RPMI8226 (cell line): Measurements from ENCODE around the gene GATD1.
A peak's percentile ranks its signal among the peaks of the same experiment; 100 is the strongest.
"Not testable (repeated sequence)": the region's sequence is repeated elsewhere in the genome, so short reads cannot be mapped to it uniquely, and the experiment has no call there.

ENCODE experiments used
- DNase-seq: peaks from one replicate; pipeline ENCODE4 v3.0.0-alpha.2; 2015

Gene GATD1

DNA sequence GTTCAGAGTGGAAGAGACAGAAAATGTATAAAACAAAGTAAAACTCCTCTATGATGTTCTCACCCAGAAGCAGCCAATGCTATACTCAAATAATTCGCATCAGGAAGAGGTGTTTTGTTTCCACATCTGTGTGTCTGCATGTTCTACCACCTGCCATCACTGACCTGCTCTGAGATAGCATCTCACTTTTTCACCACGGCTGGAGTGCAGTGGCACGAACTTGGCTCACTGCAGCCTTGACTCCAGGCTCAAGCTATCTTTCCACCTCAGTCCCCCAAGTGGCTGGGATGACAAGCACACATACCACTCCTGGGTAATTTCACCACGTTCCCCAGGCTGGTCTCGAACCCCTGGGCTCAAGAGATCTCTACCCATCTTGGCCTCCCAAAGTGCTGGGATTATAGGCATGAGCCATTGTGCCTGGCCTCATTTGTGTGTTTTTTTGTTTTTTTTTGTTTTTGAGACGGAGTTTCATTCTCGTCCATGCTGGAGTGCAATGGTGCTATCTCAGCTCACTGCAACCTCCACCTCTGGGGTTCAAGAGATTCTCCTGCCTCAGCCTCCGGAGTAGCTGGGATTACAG lies 15.7 kb downstream of the GATD1 start:
- no peak for DNase-seq

DNA sequence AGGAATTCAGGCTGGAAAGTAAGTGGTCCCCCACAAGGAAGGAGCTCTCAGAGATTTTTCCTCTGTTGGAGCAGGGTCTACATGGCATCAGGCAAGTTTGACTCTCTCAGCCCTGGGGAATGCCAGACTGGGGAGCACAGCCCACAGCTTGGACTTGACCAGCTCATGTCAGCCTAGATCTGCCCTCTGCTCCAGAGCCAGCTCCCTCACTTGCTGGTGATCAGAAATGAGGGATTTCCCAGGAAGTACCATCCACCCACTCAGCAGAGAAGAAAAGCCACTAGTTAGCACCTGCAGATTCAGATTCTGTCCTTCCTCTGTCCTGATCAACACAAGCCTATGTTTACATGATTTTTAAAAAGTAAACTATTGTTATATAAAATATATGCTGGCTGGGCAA lies 17.1 kb downstream of the GATD1 start:
- DNase-seq = no peak

DNA sequence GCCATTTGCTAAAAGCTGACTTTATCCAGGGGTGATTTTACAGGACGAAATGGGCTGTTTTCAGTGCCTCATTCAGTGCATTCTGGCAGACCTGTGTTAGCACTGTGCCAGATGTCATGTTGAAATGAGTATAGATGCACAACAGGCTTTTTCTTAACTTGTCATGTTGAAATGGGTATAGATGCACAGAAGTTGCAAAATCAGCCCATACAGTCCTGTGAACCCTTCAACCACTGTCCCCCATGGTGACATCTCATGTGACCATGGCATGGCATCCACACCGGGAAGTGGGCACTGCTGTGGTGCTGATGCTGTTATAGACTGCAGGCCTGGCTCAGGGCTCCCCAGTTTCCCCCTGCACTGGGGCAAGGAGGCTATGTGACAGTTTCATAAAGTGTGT lies 27.6 kb downstream of the GATD1 start:
- DNase-seq = no peak

DNA sequence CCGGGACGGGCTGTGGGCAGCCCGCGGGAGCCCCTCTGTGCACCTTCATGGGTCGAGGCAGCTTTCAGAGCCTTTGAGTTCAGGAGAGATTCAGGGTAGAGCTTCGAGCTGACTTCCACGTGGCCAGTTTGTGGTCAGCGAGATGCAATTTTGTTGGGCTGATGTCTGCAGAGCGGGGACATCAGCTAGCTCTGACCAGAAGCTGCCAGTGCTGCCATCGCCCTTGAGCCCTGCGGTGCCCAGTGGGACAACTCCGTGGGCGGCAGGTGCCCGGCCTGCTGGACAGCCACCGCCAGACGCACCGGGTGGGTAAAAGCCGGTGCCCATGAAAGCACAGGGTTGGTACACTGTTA lies 29.3 kb downstream of the GATD1 start:
- peak; percentile 29 for DNase-seq

DNA sequence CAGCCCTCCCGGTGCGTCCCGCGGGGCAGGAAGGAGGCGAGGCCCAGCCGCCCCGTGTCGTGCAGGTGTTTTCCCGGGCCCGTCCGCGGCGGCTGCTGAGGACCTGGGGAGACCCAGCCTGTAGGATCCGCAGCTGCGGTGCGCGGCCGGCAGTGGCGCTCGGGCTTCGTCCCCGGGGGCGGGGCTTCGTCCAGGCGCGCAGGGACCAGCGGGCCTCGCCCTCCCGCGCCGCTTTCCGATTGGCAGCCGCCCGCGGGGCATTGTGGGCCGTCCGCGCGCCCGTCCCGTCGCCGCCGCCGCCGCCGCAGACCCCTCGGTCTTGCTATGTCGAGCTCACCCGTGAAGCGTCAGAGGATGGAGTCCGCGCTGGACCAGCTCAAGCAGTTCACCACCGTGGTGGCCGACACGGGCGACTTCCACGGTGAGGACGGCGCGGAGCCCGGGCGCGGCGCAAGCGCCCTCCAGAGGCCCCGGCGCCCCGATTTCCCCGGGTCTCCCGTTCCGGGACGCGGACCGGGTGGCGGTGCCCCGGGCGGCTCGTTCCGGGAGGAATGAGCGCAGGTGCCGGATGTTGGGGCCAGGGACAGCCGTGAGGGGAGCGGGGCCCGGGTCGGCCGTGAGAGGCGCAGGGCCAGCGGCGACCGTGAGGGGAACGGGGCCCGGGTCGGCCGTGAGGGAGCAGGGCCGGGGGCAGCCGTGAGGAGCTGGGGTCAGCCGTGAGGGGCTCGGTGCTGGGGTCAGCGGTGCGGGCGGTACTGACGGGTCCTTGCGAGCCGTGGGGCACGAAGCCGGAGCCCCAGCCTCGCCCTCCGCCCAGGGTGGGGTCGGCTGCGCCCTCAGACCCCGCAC lies 29.9 kb downstream of the GATD1 start, which contains the start of gene TALDO1:
Gene TALDO1 (plus strand): TSS at position 307 of the 849 bp plus-strand sequence. CDS start 18 bp downstream, at position 325.
- peak; percentile 91 for DNase-seq

DNA sequence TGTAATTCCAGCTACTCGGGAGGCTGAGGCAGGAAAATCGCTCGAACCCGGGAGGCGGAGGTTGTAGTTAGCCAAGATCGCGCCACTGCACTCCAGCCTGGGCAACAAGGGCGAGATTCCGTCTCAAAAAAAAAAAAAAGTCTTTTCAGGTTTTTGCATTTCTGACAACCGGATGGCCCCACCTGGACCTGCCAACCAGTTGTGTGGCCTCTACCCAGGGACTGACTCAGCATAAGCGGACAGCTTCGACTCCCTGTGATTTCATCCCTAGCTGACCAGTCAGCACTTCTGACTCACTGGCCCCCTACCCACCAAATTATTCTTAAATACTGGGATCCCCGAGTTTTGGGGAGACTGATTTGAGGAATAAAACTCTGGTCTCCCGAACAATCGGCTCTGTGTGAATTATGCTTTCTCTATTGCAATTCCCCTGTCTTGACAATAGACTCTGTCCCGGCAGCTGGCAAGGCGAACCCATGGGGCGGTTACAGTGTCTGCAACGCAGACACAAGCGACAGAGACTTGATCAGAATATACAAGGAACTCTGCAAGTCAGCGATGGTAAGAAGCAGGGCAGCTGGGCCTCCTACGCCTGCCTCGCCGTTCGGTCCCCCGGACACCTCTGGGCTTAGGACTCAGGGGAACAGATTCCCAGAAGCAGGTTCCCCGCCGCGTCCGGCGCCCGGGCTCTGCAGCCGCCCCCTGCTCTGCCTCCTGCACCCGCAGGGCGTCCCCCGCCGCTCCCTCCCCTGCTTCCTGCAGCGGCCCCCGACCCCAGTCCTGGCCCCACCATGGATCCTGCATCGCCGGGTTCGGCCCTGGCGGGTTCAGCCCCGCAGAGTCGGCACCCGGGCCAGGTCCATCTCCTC lies 30.8 kb downstream of the GATD1 start:
- peak; percentile 87 for DNase-seq

DNA sequence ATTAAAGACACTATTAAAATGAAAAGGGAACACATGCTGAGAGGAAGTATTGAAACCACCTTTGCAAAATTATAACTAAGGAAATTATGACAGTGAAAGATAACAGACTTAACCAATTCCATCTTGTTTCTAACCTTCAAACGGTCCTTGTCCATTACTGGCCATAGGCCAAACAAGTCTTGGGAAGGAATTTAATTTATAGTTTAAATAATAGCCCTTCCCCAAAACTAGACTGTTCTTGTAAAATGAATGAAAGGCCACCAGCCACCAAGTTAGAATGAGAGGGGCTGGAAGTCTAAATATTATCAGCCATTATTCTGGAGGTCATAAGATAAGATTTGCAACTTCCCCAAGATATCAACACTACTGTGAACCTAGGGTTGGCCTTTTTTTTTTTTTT lies 31.9 kb downstream of the GATD1 start:
- no peak for DNase-seq

DNA sequence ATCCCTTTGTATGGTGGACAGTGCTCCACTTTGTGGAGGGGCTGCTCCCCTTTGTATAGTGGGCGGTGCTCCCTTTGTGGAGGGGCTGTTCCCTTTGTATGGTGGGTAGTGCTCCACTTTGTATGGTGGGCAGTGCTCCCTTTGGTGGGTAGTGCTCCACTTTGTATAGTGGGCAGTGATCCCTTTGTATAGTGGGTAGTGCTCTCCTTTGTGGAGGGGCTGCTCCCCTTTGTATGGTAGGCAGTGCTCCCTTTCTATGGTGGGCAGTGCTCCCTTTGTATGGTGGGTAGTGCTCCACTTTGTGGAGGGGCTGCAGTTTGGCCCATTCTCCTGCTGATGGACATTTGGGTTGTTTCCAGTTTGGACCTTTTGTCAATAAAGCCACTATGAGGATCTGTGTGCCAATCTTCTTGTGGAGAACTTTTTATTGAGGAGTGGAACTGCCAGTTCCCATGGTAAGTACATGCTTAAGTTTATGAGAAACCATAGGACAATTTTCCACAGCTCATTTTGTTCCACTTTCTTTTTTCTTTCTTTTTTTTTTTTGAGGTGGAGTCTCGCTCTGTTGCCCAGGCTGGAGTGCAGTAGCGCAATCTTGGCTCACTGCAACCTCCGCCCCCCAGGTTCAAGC lies 34.6 kb downstream of the GATD1 start:
- no peak for DNase-seq

DNA sequence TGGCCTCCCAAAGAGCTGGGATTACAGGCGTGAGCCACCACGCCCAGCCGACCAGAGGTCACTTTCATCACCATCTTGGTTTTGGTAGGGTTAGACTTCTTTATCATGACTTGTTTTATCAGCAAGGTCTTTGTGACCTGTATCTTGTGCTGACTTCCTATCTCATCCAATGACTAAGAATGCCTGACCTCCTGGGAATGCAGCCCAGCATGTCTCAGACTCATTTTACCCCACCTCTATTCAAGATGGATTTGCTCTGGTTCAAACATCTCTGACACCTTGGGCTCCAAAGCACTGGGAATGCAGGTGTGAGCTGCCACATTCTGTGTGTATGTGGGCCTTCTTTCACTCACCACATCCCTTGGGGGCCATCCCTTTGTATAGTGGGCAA lies 35.1 kb downstream of the GATD1 start:
- no peak for DNase-seq

DNA sequence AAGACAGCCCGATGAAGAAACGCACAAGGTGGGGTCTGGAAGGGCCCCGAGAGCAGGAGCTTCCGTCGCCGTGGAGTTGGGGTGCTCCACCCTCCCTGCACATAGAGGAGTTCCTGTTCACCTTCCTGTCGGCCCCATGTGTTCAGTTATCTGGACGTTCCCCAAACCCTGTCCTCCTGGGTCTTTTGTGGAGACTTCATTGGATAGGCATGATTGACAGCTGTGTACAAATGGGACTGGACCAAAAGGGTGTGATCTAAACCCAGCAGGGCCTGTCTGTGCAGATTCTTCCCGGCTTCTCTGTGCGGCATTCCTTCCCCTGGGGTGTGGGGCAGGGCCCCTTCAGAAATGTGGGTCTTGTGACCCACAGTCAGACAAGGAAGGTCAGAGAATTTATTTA lies 39.4 kb downstream of the GATD1 start:
- DNase-seq = not testable (repeated sequence)

DNA sequence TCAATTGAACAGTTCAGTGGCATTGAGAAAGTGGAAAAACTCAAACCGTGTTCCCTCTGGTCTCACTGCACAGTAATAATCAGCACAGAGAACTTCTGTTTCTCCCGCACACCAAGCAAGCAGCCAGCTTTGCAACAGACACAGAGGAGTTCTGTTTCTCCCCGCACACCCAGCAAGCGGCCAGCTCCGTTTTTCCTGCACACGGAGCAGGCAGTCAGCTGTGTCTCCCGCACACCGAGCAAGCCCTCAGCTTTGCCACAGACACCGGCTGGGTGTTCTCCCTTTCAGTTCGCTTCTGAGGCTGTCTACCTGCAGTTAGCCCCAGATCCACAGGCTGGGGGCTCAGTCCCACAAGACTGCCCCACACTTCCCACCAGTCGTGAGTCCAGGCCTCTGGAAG lies 39.9 kb downstream of the GATD1 start:
- DNase-seq = peak; percentile 11

DNA sequence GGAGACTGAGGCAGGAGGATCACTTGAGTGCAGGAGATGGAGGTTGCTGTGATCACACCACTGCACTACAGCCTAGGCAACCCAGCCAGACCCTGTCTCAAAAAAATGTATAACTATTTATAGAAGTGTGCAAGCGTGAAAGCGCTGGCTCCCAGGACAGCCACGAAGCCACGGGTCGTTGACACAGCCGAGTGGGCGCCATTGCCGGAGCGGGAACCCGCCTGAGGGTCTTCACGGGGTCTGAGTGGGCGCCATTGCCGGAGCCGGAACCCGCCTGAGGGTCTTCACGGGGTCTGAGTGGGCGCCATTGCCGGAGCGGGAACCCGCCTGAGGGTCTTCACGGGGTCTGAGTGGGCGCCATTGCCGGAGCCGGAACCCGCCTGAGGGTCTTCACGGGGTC lies 42.7 kb downstream of the GATD1 start:
- not testable (repeated sequence) for DNase-seq

DNA sequence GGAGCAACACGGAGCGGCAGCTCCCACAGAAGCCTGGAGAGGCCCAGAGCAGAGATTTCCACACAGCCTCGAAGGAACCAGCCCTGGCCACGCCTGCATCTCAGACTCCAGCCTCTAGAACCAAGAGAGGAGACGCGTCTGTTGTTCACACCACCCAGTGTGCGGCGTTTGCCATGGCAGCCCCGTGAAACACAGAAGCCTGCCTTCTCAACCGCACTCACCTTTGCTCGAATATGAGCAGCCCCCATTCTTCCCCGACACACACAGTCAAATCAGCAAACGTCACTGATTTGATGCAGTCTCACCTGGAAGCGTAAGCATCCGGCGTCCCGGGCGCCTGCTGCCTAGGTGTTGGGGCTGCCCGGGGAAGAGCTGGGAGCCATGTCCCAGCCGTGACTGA lies 44.2 kb downstream of the GATD1 start:
- DNase-seq = no peak

DNA sequence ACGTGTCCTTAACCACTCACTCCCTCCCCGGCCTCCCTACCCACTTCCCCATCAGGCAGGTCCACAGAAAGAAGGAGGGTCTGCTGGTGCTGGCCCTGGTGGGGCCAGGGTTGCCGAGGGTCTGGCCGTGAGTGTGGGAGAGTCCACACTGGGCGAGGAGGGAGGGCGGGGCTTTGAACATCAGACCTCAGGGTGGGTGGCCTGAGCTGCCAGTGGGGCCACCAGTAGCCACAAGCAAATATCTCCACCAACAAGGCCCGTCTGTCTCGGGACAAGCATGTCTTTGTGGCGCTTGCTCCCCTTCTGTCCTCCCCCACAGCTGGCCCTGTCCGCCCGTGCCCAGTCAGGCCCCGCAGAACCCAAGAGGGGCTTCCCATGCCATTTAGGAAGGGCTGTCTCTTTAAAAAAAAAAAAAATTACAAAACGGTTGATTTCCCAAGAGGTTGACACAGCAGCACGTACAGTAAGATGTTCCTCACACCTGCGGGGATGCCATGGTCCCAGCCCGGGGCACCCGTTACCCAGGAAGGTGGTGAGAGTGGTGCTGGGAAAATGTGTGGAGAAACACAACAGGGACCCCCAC lies 47.7 kb downstream of the GATD1 start:
- no peak for DNase-seq

DNA sequence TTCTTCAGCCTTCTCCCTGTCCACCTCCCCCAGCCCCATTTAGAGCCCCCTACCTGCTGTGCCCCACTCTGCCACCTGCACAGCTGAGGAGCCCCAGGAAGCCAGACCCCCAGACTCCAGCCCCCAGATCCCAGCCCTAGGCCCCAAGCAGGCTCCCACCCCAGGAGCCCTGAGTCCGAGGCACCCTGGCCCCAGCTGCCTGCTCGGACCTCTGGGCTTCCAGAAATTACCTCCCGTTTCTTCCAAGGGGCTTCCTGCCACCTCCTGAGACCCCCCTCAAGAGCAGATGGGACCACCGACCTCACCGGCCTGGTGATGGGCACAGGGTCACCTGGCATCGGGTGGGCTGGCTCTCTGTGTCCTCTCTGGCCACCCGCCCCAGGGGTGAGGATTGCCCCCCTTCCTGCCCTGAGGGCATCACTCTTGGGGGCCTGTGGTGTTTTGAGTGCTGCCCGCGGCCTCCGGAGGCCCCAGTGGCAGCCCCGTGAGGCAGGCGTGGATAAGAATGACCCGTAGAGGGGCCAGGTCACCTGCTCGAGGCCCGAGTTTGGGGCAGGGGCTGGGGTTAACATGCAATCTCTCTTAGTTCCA lies 48.3 kb downstream of the GATD1 start:
- DNase-seq = no peak

DNA sequence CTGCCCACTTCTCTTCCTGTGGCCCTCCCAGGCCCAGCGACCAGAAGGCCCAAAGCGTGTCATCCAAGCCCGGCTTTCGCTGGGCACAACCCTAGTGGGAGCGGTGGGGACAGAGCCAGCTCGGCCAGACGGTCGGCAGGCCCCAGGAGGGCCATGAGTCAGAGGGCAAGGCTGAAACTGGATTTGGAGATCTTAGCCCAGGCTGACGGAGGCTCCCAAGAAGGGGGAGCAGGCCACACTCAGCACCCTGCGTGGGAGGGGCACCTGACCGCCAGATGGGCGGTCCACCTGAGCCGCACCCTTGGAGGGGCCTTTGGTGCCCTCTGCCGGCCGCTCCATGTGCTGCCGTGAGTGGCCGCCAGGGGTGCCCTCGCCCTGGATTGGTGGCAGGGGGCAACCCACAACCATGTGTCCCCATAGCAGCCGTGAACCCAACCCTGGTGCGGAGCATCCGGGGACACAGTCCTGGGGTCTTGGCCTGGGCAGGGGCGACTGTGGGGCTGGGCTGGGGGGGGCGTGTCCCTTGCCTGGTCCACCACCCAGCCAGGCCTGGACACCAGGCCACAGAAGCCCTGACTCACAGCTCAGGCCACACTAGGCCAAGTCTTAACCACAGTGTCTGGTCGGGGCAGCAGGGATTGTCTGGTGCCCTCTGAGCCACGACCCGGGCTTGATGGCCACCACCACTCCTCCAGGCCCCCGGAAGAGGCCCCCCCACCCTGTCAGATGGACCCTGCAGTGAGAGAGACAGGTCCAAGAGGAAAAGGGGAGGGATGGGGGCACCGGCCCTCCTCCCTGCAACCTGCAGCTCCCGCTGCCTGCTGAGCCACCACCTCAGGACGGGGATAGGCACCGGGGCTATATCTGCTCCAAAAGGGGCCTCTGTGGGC lies 49.2 kb downstream of the GATD1 start:
- DNase-seq = peak; percentile 82

DNA sequence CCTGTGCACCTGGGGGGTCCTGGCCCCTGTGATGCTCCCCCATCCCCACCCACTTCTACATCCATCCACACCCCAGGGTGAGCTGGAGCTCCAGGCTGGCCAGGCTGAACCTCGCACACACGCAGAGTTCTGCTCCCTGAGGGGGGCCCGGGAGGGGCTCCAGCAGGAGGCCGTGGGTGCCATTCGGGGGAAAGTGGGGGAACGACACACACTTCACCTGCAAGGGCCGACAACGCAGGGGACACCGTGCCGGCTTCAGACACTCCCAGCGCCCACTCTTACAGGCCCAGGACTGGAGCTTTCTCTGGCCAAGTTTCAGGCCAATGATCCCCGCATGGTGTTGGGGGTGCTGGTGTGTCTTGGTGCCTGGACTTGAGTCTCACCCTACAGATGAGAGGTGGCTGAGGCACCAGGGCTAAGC lies 50.0 kb downstream of the GATD1 start:
- no peak for DNase-seq

DNA sequence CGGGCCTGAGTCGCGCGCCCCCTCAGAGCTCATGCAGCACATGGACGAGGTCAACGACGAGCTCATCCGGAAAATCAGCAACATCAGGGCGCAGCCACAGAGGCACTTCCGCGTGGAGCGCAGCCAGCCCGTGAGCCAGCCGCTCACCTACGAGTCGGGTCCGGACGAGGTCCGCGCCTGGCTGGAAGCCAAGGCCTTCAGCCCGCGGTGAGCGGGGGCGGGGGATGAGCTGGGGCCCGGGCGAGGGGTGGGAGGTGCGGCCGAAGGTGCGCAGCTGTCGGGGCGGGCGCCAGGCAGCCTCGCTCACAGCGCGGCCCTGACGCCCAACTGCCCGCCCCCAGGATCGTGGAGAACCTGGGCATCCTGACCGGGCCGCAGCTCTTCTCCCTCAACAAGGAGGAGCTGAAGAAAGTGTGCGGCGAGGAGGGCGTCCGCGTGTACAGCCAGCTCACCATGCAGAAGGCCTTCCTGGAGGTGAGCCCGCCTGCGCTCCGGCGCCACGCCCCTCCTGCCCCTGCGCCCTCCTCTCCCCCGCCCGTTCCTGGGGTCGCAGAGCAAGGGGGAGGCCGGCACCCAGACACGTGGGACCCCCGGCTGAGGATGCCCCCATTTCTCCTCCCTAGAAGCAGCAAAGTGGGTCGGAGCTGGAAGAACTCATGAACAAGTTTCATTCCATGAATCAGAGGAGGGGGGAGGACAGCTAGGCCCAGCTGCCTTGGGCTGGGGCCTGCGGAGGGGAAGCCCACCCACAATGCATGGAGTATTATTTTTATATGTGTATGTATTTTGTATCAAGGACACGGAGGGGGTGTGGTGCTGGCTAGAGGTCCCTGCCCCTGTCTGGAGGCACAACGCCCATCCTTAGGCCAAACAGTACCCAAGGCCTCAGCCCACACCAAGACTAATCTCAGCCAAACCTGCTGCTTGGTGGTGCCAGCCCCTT lies 50.7 kb downstream of the GATD1 start:
- peak; percentile 95 for DNase-seq

DNA sequence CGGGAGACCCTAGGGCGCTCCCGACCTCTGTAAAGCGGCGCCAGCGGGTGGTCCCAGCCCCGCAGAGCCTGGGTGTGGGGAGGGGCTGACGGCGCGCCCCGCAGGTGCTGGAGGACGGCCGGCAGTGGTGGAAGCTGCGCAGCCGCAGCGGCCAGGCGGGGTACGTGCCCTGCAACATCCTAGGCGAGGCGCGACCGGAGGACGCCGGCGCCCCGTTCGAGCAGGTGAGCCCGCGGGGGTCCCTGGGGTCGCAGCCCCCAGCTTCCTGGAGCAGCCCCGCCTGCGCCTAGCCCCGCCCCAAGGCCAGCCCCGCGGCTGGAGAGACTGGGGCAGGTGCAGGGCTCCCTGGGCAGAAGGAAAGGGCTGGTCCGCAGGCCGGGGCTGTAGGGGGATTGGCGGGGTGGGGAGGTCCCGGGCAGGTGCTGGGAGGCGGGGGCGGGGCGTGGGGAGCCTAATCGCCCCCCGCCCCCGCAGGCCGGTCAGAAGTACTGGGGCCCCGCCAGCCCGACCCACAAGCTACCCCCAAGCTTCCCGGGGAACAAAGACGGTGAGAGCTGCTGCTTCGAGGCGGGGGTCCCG lies 51.6 kb downstream of the GATD1 start:
- peak; percentile 50 for DNase-seq
